Fibroblast of skin of left biceps (primary cell): ENCODE data around the gene PPP4R2.
"Not testable (repeated sequence)": the region's sequence is repeated elsewhere in the genome, so short reads cannot be mapped to it uniquely, and the experiment has no call there.

Experiments
- DNase-seq, 2 experiments: peaks; one replicate each; pipeline ENCODE4 v3.0.0-alpha.2; 2013; ENCODE audit warnings: low read depth in 2 of 2

PPP4R2 gene

DNA sequence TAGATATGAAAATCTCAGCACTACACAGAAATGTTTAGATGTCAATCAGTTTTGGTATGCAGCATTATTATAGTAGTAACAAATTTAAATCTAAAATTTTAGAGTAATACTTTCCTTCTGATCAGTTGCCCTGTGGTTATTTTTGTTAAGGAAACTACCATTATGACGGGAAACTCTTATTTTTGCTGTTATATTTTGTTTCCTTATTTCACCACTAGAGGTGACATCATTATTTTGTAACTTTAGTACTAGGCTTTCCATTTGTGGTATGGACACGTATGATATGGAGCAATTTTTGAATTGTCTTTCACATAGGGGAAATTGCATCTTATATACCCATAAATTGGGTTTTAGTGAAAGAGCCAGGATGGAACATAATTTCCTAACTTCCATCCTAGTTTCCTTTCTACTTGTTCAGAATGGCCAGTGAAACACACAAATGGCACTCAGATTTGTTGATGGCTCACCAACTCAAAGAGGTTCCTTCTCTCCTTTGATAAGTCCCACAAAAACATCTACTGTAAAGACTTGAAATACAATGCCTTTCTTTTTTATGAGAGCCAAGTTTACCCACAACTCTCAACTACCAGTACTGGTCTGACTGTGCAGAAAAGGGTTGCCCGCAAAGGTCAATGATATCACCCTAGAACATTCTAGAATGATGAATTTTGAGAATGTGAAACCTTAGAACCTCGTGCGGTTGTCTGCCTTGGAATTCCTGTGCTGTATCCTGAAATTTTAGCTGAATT, 19.4 kb upstream of the PPP4R2 start:
- no peak for DNase-seq

DNA sequence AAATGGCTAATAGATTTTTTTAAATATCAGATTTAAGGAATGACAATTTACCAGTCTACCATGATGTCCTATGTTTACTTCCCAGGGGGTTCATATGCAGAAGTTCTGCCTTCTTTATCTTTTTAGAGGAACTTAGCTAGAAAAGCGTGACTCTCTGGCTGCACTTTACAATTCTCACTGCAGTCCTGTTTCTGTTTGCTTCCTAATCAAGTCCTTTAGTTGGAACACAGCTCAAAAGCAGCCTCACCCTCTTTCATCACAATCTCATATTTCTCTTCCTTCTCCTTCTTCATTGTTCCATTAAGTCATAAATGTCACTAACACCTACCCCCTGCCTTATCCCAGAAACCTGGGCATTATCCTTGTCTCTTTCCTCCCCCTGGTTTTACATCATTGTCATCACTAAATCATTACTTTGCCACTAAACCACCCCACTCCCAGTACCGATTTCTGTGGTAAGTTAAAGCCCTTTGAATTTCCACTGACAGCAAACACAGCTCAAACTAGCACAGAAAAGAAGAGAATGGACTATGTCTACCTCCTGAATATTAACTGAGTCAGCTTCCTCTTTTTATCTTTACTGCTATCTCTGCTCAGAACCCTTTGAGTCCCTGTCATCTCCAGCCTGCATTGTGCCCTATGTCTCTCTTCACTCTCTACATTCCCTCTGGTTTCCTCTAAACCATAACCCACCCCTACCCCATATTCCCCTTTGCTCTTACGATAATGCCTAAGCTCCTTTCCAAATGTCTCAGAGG, 13.8 kb upstream of the PPP4R2 start:
- DNase-seq: no peak

DNA sequence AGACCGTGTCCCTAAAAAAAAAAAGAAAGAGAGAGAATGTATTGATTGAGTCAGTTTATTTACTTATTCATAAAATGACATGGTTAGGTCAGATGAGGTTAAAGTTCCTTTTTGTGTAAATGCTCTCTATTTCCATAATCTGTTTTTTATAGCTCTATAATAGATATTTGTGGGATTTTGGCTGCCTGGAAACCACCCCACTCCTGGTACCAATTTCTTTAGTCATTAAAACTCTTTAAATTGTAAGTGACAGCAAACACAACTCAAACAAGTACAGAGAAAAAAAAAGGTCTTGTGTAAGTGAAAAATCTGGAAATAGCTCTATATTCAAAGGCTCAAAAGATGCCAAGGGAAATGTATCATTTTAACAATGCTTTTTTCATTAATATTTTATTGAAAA, 11.0 kb upstream of the PPP4R2 start:
- DNase-seq: no peak

DNA sequence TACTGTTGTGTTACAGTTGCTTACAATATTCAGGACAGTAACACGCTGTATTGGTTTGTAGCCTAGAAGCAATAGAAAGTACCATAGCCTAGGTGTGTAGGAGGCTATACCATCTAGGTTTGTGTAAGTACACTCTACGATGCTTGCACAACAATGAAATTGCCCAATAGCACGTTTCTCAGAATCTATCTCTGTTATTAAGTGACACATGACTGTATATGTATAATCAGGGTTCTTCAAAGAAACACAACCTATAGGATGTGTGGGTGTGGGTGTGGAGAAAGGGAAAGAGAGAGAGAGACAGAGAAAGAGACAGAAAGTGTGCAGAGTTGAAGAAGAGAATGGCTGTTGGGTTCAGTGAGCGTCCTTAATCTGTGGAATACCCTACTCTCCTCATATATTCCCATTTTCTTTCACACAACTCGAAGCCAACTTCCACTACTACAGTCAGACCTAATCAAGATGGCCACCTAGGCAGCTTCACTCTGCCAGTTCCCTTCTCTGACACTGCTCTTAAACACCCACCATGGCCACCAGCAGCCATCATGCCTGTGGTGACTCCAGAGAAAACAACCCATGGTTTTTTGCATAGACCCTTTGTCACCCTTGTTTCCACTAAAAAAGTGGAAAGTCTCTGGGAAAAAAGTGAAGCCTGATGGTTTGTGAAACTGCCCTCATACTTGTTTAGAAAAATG, 5.8 kb upstream of the PPP4R2 start:
- DNase-seq: no peak

- no peak for DNase-seq
Measured at GRCh38 chr3:72991522-72991921, 5.1 kb upstream of the PPP4R2 start.

GRCh38 chr3:72993391-72993790, 3.2 kb upstream of the PPP4R2 start:
- no peak for DNase-seq

- DNase-seq: no peak
Measured at GRCh38 chr3:72995337-72995736, 1.3 kb upstream of the PPP4R2 start.

GRCh38 chr3:72996121-72996472, 514 bp upstream of the PPP4R2 start:
- no peak for DNase-seq

DNA sequence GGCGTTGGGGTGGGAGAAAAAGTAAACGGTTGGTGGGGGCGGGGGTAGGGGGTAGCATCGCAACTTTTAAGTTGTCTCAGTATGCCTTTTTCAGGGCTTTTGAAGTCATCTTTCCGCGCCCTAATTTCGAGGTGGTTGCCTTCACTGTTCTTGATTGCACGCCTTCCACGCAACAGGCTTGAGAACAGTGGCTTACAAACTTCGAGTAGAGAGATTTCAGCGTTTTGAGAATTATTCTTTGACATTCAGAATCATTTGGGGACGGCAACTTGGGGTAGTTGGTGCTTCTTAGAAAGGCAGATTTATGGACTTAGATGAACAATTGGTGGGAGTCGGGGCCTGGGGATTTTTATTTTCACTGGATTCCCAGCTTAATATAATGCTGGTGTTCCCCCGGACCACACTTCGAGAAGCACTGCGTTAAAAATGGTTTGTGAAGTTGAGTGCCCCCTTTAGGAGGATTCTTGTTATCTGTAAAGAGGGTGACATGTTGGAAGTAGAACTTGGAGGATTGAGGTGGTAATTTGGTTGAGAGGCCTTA, 880 bp downstream of the PPP4R2 start:
- peak in 1 of 2 experiments; percentile 23 for DNase-seq

DNA sequence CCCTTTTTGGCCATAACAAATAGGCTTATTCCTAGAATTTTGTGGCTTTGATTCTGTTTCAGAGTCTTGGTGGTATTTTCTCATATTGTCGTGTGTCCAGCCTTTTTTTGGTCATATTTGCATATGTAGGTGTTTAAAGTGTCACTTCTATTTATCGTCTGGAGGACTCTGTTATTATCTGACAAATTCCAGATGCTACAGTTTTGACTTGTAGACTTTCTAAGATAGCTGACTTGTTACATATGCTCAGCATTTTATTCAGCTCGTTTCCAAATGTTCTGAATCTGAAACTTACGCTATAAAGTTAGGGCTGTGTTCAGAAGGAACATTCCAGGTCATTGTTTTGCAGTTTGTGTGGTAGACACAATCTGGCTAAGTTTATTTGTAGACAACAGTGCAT, 1.9 kb downstream of the PPP4R2 start:
- no peak for DNase-seq

GRCh38 chr3:72999951-73000350, 3.3 kb downstream of the PPP4R2 start:
- DNase-seq: no peak

DNA sequence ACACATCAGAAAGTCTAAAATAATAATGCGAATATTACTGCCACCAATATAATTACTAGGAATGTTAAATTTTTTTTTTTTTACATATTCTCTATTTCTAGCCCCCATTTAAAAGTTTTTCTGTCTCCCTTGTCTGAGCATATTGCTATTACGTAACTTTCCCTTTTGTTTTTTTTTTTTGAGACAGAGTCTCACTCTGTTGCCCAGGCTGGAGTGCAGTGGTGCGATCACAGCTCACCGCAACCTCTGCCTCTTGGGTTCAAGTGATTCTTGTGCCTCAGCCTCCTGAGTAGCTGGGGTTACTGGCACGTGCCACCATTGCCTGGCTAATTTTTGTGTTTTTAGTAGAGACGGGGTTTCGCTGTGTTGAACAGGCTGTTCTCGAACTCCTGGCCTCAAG, 6.4 kb downstream of the PPP4R2 start:
- DNase-seq: not testable (repeated sequence)

DNA sequence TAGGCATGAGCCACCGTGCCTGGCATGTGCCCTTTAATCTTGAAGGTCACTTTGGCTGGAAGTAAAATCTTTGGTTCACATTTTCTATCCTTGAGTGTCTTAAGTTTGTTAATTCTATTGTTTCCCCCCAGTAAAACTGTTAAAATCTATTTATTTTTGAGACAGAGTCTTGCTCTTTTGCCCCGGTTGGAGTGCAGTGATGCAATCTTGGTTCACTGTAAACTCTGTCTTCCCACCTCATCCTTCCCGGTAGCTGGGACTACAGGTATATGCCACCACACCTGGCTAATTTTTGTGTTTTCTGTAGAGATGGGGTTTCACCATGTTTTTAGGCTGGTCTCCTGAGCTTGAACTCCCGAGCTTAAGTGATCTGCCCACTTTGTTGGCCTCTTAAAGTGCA, 7.7 kb downstream of the PPP4R2 start:
- no peak for DNase-seq

DNA sequence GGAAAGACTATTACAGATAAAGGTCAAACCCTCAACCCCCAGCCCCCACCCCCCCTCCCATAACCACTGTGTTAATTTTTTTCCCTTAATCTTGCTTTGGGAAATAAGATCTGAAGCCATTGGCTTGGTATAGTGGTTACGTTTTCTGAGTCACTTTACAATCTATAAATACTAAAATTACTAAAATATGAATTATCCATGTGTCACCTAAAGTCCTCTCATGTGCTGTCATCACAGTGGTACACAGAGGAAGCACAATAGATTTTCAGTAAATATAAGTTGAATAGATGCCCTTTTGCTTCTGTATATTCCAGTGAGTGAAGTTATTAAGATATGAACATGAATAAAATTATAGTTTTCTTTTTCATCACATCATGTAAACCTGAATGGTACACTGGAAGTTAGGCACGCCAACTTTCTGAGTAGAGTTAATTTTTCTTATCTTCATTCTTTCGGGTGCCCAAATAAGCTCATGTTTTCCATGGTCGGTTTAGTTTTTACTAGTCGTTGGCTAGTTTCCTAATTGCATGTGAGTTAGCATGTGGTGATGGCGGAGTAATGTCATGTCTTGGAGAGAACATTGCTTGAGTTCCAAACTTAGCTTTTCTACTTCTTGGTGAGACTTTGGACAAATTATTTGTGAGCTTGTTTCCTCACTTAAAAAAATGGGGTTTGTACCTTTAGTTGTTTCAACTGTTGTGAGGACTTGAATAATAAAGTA, 11.5 kb downstream of the PPP4R2 start:
- no peak for DNase-seq

DNA sequence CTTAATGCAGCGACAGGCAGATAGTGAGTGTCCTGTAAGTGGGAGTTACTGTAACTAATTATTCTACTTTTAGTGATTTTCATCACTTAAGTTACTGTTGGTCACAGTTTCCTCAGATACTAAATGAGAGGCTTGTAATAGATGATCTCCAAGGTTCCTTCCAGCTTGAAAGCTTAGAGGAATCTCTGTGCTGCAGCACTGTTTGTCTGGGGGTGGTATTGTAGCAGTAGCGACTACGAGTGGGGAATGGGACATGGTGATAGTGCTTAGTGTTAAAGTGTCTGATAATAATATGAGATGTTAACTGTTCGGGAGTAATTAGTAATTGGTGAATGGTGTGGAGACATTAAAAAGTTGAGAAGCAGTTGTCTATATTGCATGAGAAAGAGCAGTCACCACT, 12.4 kb downstream of the PPP4R2 start:
- no peak for DNase-seq

DNA sequence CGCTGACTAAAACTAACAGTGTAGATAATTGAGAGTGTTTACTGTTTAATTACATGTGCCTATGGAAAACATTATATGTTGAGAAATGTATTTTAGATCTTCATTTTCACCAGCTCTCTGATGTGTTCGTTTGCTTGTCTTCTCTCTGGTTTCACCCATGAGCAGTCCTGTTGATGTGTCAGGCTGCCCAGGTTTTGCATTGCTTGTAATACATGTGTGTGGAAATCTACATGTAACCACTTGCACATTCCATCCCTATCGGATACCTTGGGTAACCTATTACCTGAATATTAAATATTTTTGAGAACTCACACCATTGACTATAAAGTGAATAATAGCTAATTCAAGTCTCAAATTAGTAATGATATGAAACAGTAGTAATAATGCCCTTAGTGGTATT, 13.1 kb downstream of the PPP4R2 start:
- DNase-seq: no peak

GRCh38 chr3:73010158-73010557, 13.5 kb downstream of the PPP4R2 start:
- DNase-seq: no peak

DNA sequence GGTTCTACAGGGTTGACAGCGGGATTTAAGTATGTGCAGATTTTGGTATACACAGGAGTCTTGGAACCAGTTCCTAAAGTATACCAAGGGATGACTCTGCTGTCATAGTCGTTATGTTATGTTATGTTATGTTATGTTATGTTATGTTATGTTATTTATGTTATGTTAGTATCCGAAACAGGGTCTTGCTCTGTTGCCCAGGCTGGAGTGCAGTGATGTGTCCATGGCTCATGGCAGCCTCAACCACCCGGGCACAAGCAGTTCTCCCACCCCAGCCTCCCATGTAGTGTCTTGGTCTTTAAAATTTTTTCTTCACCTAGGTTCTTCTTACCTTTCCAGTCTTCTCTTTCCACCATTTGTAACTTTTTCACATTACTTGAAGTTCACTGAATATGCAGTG, 21.7 kb downstream of the PPP4R2 start:
- no peak for DNase-seq

DNA sequence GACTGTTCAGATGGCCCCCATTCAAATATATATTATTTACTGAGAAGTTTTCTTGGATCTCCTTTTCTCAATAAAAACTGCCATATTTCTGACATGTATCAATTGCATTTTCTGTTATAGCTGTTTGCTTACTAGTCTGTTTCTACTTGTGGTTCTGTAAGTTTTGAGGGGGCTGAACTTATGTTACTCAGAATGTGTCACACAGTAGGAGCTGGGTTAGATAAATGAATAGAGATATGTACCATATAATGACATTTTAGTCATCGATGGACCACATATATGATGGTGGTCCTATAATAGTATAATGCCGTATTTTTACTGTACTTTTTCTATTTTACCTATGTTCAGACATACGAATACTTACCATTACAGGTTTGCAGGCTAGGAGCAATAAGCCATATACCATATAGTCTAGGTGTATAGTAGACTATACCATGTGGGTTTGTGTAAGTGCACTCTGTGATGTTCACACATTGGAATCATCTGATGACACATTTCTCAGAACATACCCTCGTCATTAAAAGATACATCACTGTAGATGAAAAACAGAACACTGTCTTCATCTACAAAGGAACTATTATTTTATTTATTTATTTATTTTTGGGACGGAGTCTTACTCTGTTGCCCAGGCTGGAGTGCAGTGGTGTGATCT, 22.3 kb downstream of the PPP4R2 start:
- no peak for DNase-seq

GRCh38 chr3:73021301-73021835, 24.8 kb downstream of the PPP4R2 start:
- no peak for DNase-seq

DNA sequence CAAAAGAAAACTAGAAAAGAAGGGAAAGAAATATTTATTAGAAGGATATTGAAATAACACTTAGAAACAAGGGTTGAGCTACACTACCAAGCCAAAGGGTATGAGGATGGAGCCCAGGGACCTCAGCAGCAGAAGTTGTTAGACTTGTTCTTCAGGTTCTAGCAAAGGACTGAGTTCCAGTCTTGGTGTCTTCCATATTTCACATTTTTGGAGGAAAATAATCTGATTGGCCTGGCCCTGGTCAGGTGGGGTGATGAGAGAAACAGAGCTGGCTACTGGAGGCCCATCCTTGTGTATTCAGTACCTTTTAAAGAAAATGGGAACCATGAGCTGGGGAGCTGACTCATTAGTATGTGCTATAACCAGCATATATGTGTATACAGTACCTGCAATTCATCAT, 28.2 kb downstream of the PPP4R2 start:
- no peak for DNase-seq
